Kidney (tissue), 14 donors: Measurements from ENCODE around the gene GLP2R. TPM values are rescaled to one million over a fixed set of nuclear protein-coding genes. Genes with fewer than 3 reads are reported as not detected.

Source experiments
- DNase-seq, 5 donors: peaks; one replicate each; pipeline ENCODE4 v3.0.0-alpha.2; 2013 to 2020
- FAIRE-seq: peaks from 2 replicates; lab custom pipeline; 2012; peaks lifted over from hg19 to GRCh38; lab: Jason Lieb, UNC
- H3K27ac ChIP-seq, 2 donors: one replicate each; pipeline ENCODE4 v1.7.0; 2013; ENCODE audit warnings: low read depth in 2 of 2, low read length in 2 of 2, inconsistent platforms in 1 of 2
- H3K27me3 ChIP-seq: one replicate; pipeline ENCODE4 v1.7.1; 2013; ENCODE audit warnings: low read length, inconsistent platforms; ENCODE audit not compliant: control insufficient read depth, insufficient read depth
- H3K36me3 ChIP-seq, 3 donors: one replicate each; pipeline versions ENCODE4 v1.7.0 to v1.7.1; 2013; ENCODE audit warnings: low read length in 3 of 3, control low read depth in 1 of 3, inconsistent platforms in 1 of 3; ENCODE audit not compliant: insufficient read depth in 3 of 3, control insufficient read depth in 2 of 3
- H3K4me1 ChIP-seq, 3 donors: one replicate each; pipeline versions ENCODE4 v1.7.0 to v1.7.1; 2013; ENCODE audit warnings: low read length in 3 of 3, inconsistent platforms in 1 of 3, low read depth in 1 of 3; ENCODE audit not compliant: control insufficient read depth in 2 of 3, insufficient read depth in 2 of 3
- H3K4me3 ChIP-seq, 3 donors: one replicate each; pipeline versions ENCODE4 v1.7.0 to v1.8.1; 2013; ENCODE audit warnings: low read length in 3 of 3, control low read depth in 1 of 3, inconsistent platforms in 1 of 3
- H3K9ac ChIP-seq, 3 donors: one replicate each; pipeline versions ENCODE4 v1.7.0 to v1.7.1; 2013; ENCODE audit warnings: low read length in 3 of 3, control low read depth in 1 of 3, inconsistent platforms in 1 of 3
- H3K9me3 ChIP-seq, 3 donors: one replicate each; pipeline versions ENCODE4 v1.7.0 to v1.7.1; 2013; ENCODE audit warnings: low read length in 3 of 3, control low read depth in 1 of 3, inconsistent platforms in 1 of 3; ENCODE audit not compliant: control insufficient read depth in 2 of 3, insufficient read depth in 1 of 3
- intact Hi-C: fragments of 100-400 bp; cut with DNase I; formaldehyde crosslinking; loops from one replicate; pipeline ENCODE4 v1.11.1; 2022
- polyA plus RNA-seq: library from polyadenylated mRNA; stranded (reverse); fragments of 350-450 nt; fragmentation: Illumina TruSeq; extraction: RNeasy Lipid Tissue Mini Kit (QIAGEN cat#74804); gene quantifications from one replicate; pipeline ENCODE4 v1.2.3, GENCODE V29; 2014; ENCODE audit warnings: low read depth, low replicate concordance; ENCODE audit not compliant: insufficient read depth
- total RNA-seq: library from RNA; stranded (reverse); fragmentation: NEBNext Ultra II Directional; extraction: Animal tissue kit (Norgen Biotek cat#: 25700); gene quantifications from one replicate; pipeline ENCODE4 v1.2.1, GENCODE V29; 2021
- TF ChIP-seq, protein P1 (sequence below): IDR thresholded peaks from 3 replicates; pipeline ENCODE4 v1.5.1; 2012; ENCODE audit warnings: mild to moderate bottlenecking, moderate library complexity, borderline replicate concordance; ENCODE audit not compliant: insufficient read depth; ENCODE audit errors: extremely low read depth
- donor health status: control.
- donor health status: control.
- donor health status: control.
- donor health status: control.
- donor health status: control.
- donor health status: DM: yes; HTN: yes; CAD: no.
- donor health status: Normal renal cell carcinoma (clear cell type).

The GLP2R gene
- total and polyA plus RNA-seq, 2 donors from 2014 or later = not detected

DNA sequence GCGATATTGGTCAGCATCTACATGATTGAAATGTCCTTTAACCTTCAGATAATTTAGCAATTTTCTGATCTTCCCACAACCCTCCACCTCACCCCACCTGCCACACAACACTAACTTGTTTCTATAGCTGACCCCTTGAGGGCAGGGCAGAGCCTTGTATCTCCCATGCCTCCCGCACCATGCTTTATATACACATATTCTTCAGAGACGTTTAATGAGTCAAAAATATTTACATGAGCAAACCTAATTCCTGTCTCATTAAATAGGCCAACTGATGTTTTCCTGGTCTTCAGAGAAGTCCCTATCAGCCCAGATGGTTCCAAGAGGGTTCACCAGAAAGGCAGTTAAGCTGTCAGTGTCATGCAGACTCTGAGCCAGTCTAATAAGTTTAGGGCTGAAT lies 27.7 kb upstream of the GLP2R start:
- Histone ChIP-seq H3K9me3 (no peaks in the 10 kb centered on the region), H3K27me3 (no peaks in the 10 kb centered on the region), H3K9ac (no peak overlapping the region), H3K36me3 (no peaks in the 10 kb centered on the region), H3K4me1 (no peaks in the 10 kb centered on the region), H3K4me3 (no peak overlapping the region), H3K27ac (no peak overlapping the region)
- TF ChIP-seq, protein P1, sequence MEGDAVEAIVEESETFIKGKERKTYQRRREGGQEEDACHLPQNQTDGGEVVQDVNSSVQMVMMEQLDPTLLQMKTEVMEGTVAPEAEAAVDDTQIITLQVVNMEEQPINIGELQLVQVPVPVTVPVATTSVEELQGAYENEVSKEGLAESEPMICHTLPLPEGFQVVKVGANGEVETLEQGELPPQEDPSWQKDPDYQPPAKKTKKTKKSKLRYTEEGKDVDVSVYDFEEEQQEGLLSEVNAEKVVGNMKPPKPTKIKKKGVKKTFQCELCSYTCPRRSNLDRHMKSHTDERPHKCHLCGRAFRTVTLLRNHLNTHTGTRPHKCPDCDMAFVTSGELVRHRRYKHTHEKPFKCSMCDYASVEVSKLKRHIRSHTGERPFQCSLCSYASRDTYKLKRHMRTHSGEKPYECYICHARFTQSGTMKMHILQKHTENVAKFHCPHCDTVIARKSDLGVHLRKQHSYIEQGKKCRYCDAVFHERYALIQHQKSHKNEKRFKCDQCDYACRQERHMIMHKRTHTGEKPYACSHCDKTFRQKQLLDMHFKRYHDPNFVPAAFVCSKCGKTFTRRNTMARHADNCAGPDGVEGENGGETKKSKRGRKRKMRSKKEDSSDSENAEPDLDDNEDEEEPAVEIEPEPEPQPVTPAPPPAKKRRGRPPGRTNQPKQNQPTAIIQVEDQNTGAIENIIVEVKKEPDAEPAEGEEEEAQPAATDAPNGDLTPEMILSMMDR = no peak
- intact Hi-C loops = no loop called here
- FAIRE-seq = no peak
- no peak for DNase-seq

DNA sequence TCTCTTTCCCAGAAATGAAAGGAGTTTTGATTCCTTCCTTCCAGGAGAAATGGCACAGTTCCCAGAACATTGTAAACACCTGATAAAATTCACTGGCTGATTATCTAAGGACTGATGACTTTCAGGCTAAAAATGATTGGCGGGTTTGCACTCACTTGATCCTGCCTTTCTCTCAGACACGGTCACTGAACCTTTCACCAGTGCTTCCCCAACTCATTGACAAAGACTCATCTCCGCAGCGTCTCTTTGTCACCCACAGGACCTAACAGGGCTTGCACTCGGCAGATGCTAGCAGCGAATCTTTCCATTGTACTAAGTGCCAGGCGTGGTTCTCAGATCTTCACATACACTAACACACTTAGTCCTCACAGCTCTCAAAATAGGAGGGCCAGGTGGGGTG lies 27.0 kb upstream of the GLP2R start:
- no peak overlapping the region for H3K4me3 ChIP-seq
- no peak overlapping the region for H3K9ac ChIP-seq
- H3K27me3 ChIP-seq = no peaks in the 10 kb centered on the region
- FAIRE-seq = no peak
- no peak for DNase-seq
- H3K27ac ChIP-seq = no peak overlapping the region
- H3K36me3 ChIP-seq = no peaks in the 10 kb centered on the region
- no peaks in the 10 kb centered on the region for H3K4me1 ChIP-seq
- intact Hi-C loops = no loop called here
- TF ChIP-seq, protein P1 = no peak
- no peaks in the 10 kb centered on the region for H3K9me3 ChIP-seq

DNA sequence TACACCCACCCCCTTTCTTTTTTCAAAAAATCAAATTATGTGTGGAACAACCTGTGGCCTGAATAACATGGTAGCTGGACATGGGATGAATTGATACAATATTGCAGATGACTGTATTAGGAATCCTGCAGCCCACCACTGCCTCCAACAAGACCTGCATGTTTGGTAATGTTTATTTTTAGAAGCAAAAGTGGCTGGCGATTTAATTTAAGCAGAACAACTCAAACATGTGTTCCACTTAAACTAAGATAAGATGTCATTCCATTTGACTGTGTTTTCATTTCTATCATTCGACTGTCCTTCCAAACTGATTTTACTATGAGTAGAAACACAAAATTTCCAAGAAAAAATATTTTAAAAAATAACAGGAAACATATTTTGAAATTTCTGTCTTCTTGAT lies 24.2 kb upstream of the GLP2R start:
- intact Hi-C loops = no loop called here
- TF ChIP-seq, protein P1 = no peak
- Histone ChIP-seq H3K36me3 (no peaks in the 10 kb centered on the region), H3K9me3 (peaks cover 0 to 6% (median 4%) of the 10 kb centered on the region in 3 donors), H3K27ac (no peak overlapping the region), H3K27me3 (no peaks in the 10 kb centered on the region), H3K9ac (no peak overlapping the region), H3K4me1 (no peaks in the 10 kb centered on the region), H3K4me3 (no peak overlapping the region)
- DNase-seq (no peak), FAIRE-seq (no peak)

DNA sequence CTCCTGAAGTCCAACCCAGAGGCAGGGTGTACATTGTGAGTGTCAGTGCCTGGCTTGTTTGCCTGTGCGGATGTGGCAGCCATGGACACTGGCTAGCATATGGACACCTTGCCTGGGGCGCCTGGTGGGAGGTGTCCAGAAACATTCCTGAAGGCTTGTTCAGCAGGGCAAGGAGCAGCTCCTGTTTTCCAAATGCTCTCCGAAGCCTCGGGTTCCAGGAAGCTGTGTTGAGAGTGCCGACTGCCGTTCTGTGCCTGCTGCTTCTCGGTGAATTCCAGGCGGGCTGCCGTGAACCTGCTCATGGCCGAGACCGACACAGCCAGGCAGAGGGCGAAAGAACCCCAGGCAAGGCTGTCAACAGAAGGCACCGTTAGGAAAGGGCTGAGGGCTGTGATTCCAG lies 23.4 kb upstream of the GLP2R start:
- Histone ChIP-seq H3K27ac (no peak overlapping the region), H3K4me3 (no peak overlapping the region), H3K4me1 (no peaks in the 10 kb centered on the region), H3K36me3 (no peaks in the 10 kb centered on the region), H3K27me3 (no peaks in the 10 kb centered on the region), H3K9me3 (peaks cover 0 to 6% (median 4%) of the 10 kb centered on the region in 3 donors), H3K9ac (no peak overlapping the region)
- no peak for DNase-seq
- TF ChIP-seq, protein P1 = no peak
- no peak for FAIRE-seq
- intact Hi-C loops = no loop called here
